AG04449 (cell line): ENCODE results near the gene NXPH4.

Source experiments
- CTCF ChIA-PET: fragments of 350-600 bp; formaldehyde crosslinking; extraction: SDS; loops from one replicate; lab custom pipeline; 2021; ENCODE audit warnings: antibody characterized with exemption; lab: Yijun Ruan, JAX
- POLR2A ChIA-PET: fragments of 400-600, 350-600 bp; formaldehyde crosslinking; extraction: SDS; loops from one replicate; lab custom pipeline; 2020; ENCODE audit warnings: antibody characterized with exemption, inconsistent platforms; lab: Yijun Ruan, JAX
- DNase-seq: peaks from one replicate; pipeline ENCODE4 v3.0.0-alpha.2; 2010; ENCODE audit warnings: low read depth, low spot score
- H3K4me3 ChIP-seq: 2 replicates; pipeline ENCODE4 v1.5.1; 2011; ENCODE audit warnings: low read depth, mild to moderate bottlenecking, control low read depth, low read length
- TF ChIP-seq, protein P1 (sequence below): IDR thresholded peaks from one replicate; pipeline ENCODE4 v1.5.1; 2011; ENCODE audit warnings: mild to moderate bottlenecking, moderate library complexity, low read length, control low read depth, inconsistent platforms; ENCODE audit not compliant: insufficient read depth; ENCODE audit errors: missing control alignments

Gene NXPH4

DNA sequence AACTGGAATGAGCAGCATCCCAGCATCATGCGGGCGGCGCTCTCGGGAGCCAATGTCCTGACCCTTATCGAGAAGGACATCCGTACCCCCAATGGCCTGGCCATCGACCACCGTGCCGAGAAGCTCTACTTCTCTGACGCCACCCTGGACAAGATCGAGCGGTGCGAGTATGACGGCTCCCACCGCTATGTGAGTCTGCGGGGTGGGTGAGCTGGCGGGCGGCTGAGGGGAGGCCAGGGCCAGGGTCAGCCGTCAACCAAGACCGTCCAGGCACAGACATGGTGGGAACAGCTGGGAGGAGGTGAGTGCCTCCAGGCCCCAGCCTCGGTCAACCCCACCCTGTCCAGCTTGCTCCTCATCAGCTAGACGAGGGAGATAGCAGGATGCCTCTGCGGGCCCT, 25.8 kb upstream of the NXPH4 start:
- ChIA-PET CTCF (interaction anchor here (1.1 to 26.2 kb wide), 4 partner anchors 10 to 79 kb away, joined by 3 to 874 read pairs (median 6); partner anchors contain the start of gene LRP1), POLR2A (interaction anchor here (1.6 kb wide), 1 partner anchor 98 kb away, joined by 5 read pairs; no protein-coding TSS in a partner anchor)
- DNase-seq, result no peak
- TF ChIP-seq, protein P1, sequence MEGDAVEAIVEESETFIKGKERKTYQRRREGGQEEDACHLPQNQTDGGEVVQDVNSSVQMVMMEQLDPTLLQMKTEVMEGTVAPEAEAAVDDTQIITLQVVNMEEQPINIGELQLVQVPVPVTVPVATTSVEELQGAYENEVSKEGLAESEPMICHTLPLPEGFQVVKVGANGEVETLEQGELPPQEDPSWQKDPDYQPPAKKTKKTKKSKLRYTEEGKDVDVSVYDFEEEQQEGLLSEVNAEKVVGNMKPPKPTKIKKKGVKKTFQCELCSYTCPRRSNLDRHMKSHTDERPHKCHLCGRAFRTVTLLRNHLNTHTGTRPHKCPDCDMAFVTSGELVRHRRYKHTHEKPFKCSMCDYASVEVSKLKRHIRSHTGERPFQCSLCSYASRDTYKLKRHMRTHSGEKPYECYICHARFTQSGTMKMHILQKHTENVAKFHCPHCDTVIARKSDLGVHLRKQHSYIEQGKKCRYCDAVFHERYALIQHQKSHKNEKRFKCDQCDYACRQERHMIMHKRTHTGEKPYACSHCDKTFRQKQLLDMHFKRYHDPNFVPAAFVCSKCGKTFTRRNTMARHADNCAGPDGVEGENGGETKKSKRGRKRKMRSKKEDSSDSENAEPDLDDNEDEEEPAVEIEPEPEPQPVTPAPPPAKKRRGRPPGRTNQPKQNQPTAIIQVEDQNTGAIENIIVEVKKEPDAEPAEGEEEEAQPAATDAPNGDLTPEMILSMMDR, result no peak
- no peak overlapping the region for H3K4me3 ChIP-seq

DNA sequence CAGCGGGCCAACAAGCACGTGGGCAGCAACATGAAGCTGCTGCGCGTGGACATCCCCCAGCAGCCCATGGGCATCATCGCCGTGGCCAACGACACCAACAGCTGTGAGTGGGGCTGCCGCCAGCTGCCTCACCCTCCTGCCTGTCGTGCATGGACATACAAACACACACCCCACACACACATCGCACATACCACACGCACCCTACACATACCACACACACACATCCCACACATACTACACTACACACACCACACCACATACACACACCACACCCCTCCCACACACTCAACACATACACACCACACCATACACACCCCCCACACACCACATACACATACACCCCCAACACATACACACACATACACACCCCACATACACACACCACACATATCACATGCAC, 25.2 kb upstream of the NXPH4 start:
- TF ChIP-seq, protein P1, result no peak
- CTCF ChIA-PET, result interaction anchor here (1.1 to 26.2 kb wide), 4 partner anchors 15 to 80 kb away, joined by 3 to 874 read pairs (median 4); partner anchors contain the start of gene LRP1
- no peak overlapping the region for H3K4me3 ChIP-seq
- POLR2A ChIA-PET, result interaction anchor here (1.6 kb wide), 1 partner anchor 98 kb away, joined by 5 read pairs; no protein-coding TSS in a partner anchor
- DNase-seq, result no peak

DNA sequence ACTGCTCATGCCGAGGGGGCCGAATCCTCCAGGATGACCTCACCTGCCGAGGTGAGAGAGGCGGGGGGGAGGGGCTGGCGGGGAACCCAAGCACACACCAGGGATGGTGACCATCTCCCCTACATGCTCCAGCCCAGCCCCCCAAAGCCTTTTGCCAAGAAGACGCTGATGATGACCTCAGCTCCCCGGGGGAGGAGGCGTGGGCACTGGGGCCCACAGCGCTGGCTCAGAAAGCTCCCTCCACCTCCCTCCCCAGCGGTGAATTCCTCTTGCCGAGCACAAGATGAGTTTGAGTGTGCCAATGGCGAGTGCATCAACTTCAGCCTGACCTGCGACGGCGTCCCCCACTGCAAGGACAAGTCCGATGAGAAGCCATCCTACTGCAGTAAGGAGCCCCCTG, 23.7 kb upstream of the NXPH4 start:
- POLR2A ChIA-PET, result no interaction called here
- H3K4me3 ChIP-seq, result no peak overlapping the region
- DNase-seq, result no peak
- TF ChIP-seq, protein P1, result no peak
- CTCF ChIA-PET, result interaction anchor here (1.2 to 3.4 kb wide), 5 partner anchors 13 to 69 kb away, joined by 4 to 20 read pairs (median 4); no protein-coding TSS in a partner anchor

DNA sequence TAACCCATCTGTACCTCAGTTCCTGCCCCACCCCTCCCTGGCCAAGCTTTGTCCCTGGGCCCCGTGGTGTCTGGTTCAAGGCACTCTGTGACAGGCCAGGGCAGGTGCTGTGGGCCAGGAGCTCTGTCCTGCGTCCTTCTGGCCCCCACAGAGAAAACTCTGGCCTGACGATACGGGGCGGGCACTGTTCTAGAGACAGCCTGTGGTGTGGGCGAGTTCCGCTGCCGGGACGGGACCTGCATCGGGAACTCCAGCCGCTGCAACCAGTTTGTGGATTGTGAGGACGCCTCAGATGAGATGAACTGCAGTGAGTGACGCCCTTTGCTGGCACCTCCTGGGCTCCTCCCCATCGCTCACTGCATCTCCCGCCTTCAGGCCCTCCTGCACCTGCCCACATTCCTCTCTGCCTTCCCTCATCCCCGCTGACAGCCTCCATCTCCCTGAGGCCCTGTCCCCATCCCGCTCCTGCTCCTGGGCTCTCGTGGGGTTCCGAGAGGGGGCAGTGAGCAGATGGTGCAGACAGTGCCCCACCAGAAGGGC, 22.8 kb upstream of the NXPH4 start:
- TF ChIP-seq, protein P1, result no peak
- ChIA-PET POLR2A (interaction anchor here (1.1 kb wide), 1 partner anchor 8 kb away, joined by 3 read pairs; no protein-coding TSS in a partner anchor), CTCF (interaction anchor here (1.2 to 3.4 kb wide), 5 partner anchors 14 to 70 kb away, joined by 3 to 20 read pairs (median 4); no protein-coding TSS in a partner anchor)
- DNase-seq, result no peak
- no peak overlapping the region for H3K4me3 ChIP-seq

DNA sequence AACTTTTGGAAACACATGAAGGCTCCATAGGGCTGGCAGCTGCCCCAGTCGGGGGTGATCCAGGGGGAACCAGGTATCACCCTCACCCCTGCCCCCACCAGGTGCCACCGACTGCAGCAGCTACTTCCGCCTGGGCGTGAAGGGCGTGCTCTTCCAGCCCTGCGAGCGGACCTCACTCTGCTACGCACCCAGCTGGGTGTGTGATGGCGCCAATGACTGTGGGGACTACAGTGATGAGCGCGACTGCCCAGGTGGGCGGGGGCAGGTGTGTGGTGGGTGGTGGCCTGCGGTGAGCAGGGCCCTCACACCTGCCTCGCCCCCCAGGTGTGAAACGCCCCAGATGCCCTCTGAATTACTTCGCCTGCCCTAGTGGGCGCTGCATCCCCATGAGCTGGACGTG, 22.3 kb upstream of the NXPH4 start:
- TF ChIP-seq, protein P1, result no peak
- ChIA-PET POLR2A (interaction anchor here (1.1 kb wide), 1 partner anchor 8 kb away, joined by 3 read pairs; no protein-coding TSS in a partner anchor), CTCF (interaction anchor here (1.2 to 3.4 kb wide), 4 partner anchors 19 to 70 kb away, joined by 3 to 20 read pairs (median 8); no protein-coding TSS in a partner anchor)
- DNase-seq, result no peak
- no peak overlapping the region for H3K4me3 ChIP-seq

DNA sequence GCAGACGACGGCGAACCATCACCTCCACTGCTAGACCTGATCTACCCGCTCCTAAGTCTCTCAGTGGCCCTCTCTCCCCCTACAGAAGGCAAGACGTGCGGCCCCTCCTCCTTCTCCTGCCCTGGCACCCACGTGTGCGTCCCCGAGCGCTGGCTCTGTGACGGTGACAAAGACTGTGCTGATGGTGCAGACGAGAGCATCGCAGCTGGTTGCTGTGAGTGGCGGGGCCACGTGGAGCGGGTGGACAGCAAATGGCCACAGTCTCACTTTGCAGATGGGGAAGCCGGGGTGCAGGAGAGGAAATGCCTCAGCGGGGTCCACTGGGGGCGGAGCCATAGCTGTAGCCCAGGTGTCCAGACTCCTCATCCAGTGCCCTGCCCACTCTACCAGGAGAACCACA, 21.4 kb upstream of the NXPH4 start:
- DNase-seq, result no peak
- POLR2A ChIA-PET, result interaction anchor here (0.9 to 1.3 kb wide), 2 partner anchors 18 to 19 kb away, joined by 4 read pairs; no protein-coding TSS in a partner anchor
- no peak overlapping the region for H3K4me3 ChIP-seq
- TF ChIP-seq, protein P1, result no peak
- CTCF ChIA-PET, result interaction anchor here (2.3 to 3.4 kb wide), 2 partner anchors 19 to 71 kb away, joined by 11 to 20 read pairs; no protein-coding TSS in a partner anchor
